ENCODE results near the gene NANOS2.

NANOS2 gene

DNA sequence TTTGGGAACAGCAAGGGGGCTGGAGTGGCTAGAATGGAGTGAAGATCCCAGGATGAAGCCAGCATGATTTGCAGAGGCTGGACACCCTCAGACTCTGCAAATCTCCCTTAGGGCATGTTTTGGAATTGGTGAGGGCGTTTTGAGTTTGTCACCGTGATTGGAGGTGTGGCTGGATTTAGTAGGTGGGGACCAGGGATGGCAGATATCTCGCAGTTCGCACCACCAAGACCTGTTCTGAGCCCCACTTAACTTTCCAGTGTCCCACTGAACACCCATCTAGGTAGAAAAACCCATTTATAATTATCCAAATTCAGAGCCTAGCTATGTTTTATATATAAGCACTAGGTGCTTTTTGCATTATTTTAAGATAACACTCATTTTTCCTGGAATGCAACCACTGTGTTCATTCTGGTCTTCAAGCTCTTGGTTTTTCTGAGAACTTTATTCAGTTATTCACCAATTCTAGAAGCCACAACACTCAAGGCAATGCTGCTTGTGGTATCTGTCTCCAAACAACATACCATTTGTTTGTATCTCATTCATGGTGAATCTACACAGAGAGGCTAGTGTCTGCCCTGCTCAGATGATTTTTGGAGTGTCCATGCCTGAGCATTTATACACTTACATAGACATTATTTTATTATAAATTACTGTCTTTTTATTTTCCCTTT lies 3.0 kb upstream of the NANOS2 start:
- no peak overlapping the region for H3K4me3 ChIP-seq (ENCODE audit: low read depth, low read length)
- TF ChIP-seq, protein P1, sequence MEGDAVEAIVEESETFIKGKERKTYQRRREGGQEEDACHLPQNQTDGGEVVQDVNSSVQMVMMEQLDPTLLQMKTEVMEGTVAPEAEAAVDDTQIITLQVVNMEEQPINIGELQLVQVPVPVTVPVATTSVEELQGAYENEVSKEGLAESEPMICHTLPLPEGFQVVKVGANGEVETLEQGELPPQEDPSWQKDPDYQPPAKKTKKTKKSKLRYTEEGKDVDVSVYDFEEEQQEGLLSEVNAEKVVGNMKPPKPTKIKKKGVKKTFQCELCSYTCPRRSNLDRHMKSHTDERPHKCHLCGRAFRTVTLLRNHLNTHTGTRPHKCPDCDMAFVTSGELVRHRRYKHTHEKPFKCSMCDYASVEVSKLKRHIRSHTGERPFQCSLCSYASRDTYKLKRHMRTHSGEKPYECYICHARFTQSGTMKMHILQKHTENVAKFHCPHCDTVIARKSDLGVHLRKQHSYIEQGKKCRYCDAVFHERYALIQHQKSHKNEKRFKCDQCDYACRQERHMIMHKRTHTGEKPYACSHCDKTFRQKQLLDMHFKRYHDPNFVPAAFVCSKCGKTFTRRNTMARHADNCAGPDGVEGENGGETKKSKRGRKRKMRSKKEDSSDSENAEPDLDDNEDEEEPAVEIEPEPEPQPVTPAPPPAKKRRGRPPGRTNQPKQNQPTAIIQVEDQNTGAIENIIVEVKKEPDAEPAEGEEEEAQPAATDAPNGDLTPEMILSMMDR (IDR thresholded peaks at IDR 0.05; ENCODE audit: borderline replicate concordance, insufficient read depth, low read depth, low read length), result no peak

DNA sequence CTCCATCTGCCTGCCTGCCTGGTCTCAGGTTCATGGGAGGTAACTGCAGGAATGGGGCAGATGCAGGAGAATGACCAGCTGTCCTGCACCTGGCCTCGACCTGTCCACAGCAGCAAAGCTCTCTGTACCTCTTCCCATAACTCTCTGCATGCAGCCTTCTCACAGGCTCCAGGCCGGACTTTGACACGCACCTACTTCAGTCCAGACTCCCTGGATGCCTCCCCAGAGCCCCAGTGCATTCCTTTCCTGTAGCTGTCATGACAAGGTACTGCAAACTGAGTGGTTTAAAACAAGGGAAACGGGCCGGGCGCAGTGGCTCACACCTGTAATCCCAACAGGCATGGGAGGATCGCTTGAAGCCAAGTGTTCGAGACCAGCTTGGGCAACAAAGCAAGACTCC lies 3.3 kb downstream of the NANOS2 start:
- H3K4me3 ChIP-seq (ENCODE audit: low read depth, low read length), result no peak overlapping the region
- TF ChIP-seq, protein P1 (IDR thresholded peaks at IDR 0.05; ENCODE audit: borderline replicate concordance, insufficient read depth, low read depth, low read length), result no peak

DNA sequence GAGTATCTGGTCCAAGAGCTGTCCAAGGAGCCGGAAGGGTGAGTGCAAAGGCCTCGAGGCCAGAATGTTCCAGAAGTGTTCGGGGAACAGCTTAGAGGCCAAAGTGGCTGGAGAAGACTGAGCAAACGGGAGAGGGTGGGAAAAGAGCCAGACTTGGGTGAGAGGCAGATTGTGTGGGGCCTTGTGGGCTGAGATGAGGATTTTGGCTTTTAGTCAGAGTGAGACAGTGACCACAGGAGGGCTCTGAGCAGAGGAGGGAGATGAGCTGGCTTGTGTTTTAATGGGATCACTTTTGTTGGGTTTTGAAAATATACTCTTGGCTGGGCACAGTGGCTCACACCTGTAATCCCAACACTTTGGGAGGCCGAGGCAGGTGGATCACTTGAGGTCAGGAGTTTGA lies 5.6 kb downstream of the NANOS2 start:
- TF ChIP-seq, protein P1 (IDR thresholded peaks at IDR 0.05; ENCODE audit: borderline replicate concordance, insufficient read depth, low read depth, low read length), result no peak
- no peak overlapping the region for H3K4me3 ChIP-seq (ENCODE audit: low read depth, low read length)

DNA sequence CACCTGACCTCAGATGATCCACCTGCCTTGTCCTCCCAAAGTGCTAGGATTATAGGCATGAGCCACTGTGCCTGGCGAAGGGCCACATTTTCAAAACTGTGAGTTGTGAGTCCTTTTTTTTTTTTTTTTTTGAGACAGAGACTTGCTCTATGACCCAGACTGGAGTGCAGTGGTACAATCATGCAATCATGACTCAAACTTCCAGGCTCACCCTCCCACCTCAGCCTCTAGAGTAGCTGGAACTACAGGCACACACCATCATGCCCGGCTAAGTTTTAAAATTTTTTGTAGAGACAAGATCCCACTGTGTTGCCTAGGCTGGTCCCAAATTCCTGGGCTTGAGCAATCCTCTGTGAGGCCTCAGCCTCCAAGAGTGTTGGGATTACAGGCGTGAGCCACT lies 8.4 kb downstream of the NANOS2 start:
- TF ChIP-seq, protein P1 (IDR thresholded peaks at IDR 0.05; ENCODE audit: borderline replicate concordance, insufficient read depth, low read depth, low read length), result no peak
- no peak overlapping the region for H3K4me3 ChIP-seq (ENCODE audit: low read depth, low read length)

DNA sequence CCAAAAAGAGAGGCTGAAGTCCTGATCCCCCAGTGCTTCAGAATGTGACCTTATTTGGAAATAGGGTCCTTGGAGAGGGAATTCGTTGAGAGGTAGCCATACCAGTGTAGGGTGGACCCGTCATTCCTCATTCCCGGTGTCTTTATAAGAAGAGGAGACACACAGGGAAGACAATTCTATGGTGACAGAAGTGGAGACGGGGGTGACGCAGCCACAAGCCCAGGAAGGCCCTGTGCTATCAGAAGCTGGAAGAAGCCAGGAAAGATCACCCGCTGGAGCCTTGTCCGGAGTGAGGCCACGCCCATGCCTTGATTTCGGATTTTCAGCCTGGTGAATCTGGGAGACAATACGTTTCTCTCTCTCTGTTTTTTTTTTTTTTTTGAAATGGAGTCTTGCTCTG lies 9.6 kb downstream of the NANOS2 start:
- TF ChIP-seq, protein P1 (IDR thresholded peaks at IDR 0.05; ENCODE audit: borderline replicate concordance, insufficient read depth, low read depth, low read length), result no peak
- H3K4me3 ChIP-seq (ENCODE audit: low read depth, low read length), result no peak overlapping the region

DNA sequence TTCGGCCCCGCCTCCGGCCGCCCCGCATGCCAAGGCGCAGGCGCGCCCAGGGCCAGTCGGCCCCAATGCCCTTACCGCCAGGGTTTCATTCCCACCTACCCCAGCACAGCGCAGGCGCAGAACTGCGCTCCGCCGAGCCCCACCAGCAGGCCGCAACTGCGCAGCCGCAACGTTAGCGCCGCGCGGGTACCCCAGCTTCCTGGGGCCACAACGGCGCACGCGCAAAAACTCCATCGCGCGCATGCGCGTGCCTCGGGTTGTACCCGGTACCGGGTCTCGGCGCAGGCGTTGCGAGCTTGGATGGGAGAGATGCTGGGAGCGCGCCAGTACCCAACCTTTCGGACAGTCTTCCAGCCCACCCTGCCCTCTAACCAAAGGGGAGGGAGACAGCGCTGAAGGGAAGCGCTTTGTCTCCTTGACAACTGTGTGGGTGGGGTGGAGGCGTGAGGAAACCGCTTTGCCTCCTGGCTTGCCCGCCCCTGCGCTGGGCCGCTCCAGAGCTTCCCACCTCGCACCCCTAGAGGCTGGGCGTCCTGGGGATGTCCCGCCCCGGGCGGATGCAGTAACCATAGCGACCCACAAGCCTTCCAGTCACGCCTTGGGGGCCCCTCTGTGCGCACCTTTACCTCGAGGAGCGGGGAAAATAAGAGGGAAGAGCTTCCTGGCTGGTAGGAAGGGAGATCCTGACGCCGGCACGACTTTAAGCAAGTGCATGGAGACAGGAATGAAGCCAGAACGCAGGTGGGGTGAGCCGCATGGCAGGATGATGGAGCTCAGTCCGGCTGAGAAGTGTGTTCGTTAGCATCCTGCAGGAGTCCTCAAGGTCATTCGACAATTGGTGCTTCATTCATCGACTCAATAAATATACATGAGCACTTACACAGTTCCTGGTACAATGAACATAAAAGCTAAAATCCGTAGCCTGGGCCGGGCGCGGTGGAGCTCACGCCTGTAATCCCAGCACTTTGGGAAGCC lies 11.6 kb downstream of the NANOS2 start:
- TF ChIP-seq, protein P1 (IDR thresholded peaks at IDR 0.05; ENCODE audit: borderline replicate concordance, insufficient read depth, low read depth, low read length), result no peak
- peak overlapping the region; percentile 63 for H3K4me3 ChIP-seq (ENCODE audit: low read depth, low read length)
